Measurements from ENCODE around the gene ZIC4. TPM values are rescaled to one million over a fixed set of nuclear protein-coding genes. Genes with fewer than 3 reads are reported as not detected.

ZIC4 gene
- polyA plus RNA-seq, 1 of the 3 experiments (the other 2 are of a cell fraction): 1.3 TPM

DNA sequence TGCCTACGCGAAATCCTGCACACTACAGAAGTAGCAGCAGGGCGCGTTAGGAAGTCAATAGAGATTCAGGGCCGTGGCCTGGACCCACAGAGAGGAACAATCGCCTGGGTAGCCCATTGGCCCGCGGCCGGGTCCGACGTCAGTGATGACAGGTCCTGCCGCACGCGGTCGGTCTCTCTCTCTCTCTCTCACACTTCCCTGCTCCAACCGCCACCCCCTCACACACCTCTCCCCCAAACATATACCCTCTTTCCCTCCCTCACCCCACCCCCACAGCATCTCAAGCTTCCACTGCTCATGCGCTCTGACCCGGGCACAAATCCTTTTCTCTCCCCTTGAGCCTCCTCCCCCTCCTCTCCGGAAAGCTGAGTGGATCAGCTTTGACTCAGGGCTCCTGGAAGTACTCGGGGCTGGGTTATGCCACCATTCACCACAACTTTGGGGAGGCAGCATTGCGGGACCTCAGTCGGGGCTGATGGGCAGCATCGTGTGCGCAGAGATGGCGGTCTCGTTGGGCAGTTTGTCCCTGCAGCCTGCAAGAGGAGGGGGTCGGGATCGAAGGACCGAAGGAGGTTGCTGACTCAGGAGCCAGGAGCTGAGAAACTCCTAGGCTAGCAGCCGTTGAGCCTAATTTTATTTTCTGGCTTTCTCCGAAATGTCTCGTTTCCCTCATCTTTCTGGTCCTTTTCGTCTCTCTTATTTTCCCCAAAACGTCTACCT is 9.0 kb downstream of the ZIC4 start:
- H3K9ac ChIP-seq: no peak overlapping the region
- no peaks in the 10 kb centered on the region for H3K9me2 ChIP-seq
- H2AFZ ChIP-seq (ENCODE audit: low read depth): no peak overlapping the region
- ChIA-PET POLR2A (no interaction called here), CTCF (interaction anchor here (0.9 to 1.0 kb wide), 2 partner anchors 24 to 40 kb away, joined by 3 to 4 read pairs; no protein-coding TSS in a partner anchor)
- no peaks in the 10 kb centered on the region for H4K20me1 ChIP-seq (ENCODE audit: insufficient read depth)
- H3K9me3 ChIP-seq: no peaks in the 10 kb centered on the region
- H3K79me2 ChIP-seq (ENCODE audit: insufficient read depth): peaks cover 31% of the 10 kb centered on the region; the same call in 1 of the 2 replicates
- no peak for DNase-seq
- no peak overlapping the region for H3K4me3 ChIP-seq (ENCODE audit: low read depth in 2 of 2, low read length in 1 of 2)
- H3K4me2 ChIP-seq: no peak overlapping the region
- H3F3A ChIP-seq (replicated peaks; ENCODE audit: insufficient read depth): no peaks in the 10 kb centered on the region
- WGBS (ENCODE audit: low lambda C conversion rate): 48% methylated on average over 34 of the region's 34 CpGs
- no peak overlapping the region for H3K27ac ChIP-seq (ENCODE audit: low read depth in 2 of 2, low read length in 1 of 2)
- no peak for TF ChIP-seq GATA2 (CRISPR knock-in tag; IDR thresholded peaks at IDR 0.05)
- H3K36me3 ChIP-seq (replicated peaks in 1 of 2; ENCODE audit: control insufficient read depth in 1 of 2, insufficient read depth in 2 of 2, low read length in 1 of 2): no peaks in the 10 kb centered on the region
- H3K27me3 ChIP-seq (ENCODE audit: insufficient read depth): peaks cover 29% of the 10 kb centered on the region; the same call in 1 of the 2 replicates
- no peaks in the 10 kb centered on the region; a peak in 1 of 4 replicates for H3K4me1 ChIP-seq (ENCODE audit: control insufficient read depth in 1 of 2, insufficient read depth in 2 of 2, low read depth in 1 of 2, low read length in 1 of 2)

DNA sequence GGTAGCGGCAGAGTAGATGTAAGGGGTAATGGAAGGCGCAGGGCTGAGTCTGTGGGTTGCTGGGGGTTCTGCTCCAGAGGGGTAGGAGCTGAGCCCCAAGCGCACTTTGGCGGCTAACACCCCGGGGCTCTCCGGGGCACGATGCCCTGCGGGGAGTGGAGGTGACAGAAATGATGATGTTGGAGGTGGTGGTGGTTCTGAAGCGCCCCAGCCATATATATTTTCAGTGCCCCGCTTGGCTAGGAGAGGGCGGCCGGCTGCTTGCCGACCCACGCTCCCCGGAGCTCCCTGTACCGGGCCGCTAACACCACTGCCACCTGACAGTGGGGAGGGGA is 9.7 kb downstream of the ZIC4 start:
- Histone ChIP-seq H2AFZ (ENCODE audit: low read depth) (no peak overlapping the region), H3K9me2 (no peaks in the 10 kb centered on the region), H3K9me3 (no peaks in the 10 kb centered on the region), H3K4me2 (no peak overlapping the region), H4K20me1 (ENCODE audit: insufficient read depth) (no peaks in the 10 kb centered on the region), H3K9ac (no peak overlapping the region), H3K36me3 (replicated peaks in 1 of 2; ENCODE audit: control insufficient read depth in 1 of 2, insufficient read depth in 2 of 2, low read length in 1 of 2) (no peaks in the 10 kb centered on the region), H3K4me3 (ENCODE audit: low read depth in 2 of 2, low read length in 1 of 2) (no peak overlapping the region), H3F3A (replicated peaks; ENCODE audit: insufficient read depth) (no peaks in the 10 kb centered on the region), H3K79me2 (ENCODE audit: insufficient read depth) (peaks cover 31% of the 10 kb centered on the region; the same call in 1 of the 2 replicates), H3K27ac (ENCODE audit: low read depth in 2 of 2, low read length in 1 of 2) (no peak overlapping the region), H3K27me3 (ENCODE audit: insufficient read depth) (peaks cover 26% of the 10 kb centered on the region; the same call in 1 of the 2 replicates), H3K4me1 (ENCODE audit: control insufficient read depth in 1 of 2, insufficient read depth in 2 of 2, low read depth in 1 of 2, low read length in 1 of 2) (peaks cover 0 to 2% of the 10 kb centered on the region in 2 experiments; a peak in 1 of 4 replicates)
- DNase-seq: no peak
- CTCF ChIA-PET: no interaction called here
- POLR2A ChIA-PET: no interaction called here
- 71% methylated on average over 17 of the region's 17 CpGs for WGBS (ENCODE audit: low lambda C conversion rate)
- TF ChIP-seq TAF1 (IDR thresholded peaks at IDR 0.05; ENCODE audit: borderline replicate concordance, low read depth, low read length) (no peak), TCF12 (IDR thresholded peaks at IDR 0.05) (no peak), POLR2AphosphoS5 (IDR thresholded peaks at IDR 0.05; ENCODE audit: low read depth, low read length) (no peak), EP300 (IDR thresholded peaks at IDR 0.05; ENCODE audit: borderline replicate concordance in 1 of 2, low read depth in 1 of 2, low read length in 1 of 2) (no peak), RCOR1 (IDR thresholded peaks at IDR 0.05; ENCODE audit: low read length) (no peak), NRF1 (IDR thresholded peaks at IDR 0.05; ENCODE audit: low read depth, low read length) (no peak), EZH2phosphoT487 (IDR thresholded peaks at IDR 0.05; ENCODE audit: borderline replicate concordance, low read depth) (no peak), ELF1 (IDR thresholded peaks at IDR 0.05) (no peak)
- TF ChIP-seq, protein P1, sequence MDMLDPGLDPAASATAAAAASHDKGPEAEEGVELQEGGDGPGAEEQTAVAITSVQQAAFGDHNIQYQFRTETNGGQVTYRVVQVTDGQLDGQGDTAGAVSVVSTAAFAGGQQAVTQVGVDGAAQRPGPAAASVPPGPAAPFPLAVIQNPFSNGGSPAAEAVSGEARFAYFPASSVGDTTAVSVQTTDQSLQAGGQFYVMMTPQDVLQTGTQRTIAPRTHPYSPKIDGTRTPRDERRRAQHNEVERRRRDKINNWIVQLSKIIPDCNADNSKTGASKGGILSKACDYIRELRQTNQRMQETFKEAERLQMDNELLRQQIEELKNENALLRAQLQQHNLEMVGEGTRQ (IDR thresholded peaks at IDR 0.05; ENCODE audit: borderline replicate concordance, low read depth, low read length): no peak
- TF ChIP-seq, protein P2, sequence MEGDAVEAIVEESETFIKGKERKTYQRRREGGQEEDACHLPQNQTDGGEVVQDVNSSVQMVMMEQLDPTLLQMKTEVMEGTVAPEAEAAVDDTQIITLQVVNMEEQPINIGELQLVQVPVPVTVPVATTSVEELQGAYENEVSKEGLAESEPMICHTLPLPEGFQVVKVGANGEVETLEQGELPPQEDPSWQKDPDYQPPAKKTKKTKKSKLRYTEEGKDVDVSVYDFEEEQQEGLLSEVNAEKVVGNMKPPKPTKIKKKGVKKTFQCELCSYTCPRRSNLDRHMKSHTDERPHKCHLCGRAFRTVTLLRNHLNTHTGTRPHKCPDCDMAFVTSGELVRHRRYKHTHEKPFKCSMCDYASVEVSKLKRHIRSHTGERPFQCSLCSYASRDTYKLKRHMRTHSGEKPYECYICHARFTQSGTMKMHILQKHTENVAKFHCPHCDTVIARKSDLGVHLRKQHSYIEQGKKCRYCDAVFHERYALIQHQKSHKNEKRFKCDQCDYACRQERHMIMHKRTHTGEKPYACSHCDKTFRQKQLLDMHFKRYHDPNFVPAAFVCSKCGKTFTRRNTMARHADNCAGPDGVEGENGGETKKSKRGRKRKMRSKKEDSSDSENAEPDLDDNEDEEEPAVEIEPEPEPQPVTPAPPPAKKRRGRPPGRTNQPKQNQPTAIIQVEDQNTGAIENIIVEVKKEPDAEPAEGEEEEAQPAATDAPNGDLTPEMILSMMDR (IDR thresholded peaks at IDR 0.05): no peak
- TF ChIP-seq, protein P3, sequence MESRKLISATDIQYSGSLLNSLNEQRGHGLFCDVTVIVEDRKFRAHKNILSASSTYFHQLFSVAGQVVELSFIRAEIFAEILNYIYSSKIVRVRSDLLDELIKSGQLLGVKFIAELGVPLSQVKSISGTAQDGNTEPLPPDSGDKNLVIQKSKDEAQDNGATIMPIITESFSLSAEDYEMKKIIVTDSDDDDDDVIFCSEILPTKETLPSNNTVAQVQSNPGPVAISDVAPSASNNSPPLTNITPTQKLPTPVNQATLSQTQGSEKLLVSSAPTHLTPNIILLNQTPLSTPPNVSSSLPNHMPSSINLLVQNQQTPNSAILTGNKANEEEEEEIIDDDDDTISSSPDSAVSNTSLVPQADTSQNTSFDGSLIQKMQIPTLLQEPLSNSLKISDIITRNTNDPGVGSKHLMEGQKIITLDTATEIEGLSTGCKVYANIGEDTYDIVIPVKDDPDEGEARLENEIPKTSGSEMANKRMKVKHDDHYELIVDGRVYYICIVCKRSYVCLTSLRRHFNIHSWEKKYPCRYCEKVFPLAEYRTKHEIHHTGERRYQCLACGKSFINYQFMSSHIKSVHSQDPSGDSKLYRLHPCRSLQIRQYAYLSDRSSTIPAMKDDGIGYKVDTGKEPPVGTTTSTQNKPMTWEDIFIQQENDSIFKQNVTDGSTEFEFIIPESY (IDR thresholded peaks at IDR 0.05; ENCODE audit: borderline replicate concordance, low read depth): no peak
- TF ChIP-seq, protein P4, sequence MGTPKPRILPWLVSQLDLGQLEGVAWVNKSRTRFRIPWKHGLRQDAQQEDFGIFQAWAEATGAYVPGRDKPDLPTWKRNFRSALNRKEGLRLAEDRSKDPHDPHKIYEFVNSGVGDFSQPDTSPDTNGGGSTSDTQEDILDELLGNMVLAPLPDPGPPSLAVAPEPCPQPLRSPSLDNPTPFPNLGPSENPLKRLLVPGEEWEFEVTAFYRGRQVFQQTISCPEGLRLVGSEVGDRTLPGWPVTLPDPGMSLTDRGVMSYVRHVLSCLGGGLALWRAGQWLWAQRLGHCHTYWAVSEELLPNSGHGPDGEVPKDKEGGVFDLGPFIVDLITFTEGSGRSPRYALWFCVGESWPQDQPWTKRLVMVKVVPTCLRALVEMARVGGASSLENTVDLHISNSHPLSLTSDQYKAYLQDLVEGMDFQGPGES (IDR thresholded peaks at IDR 0.05; ENCODE audit: low read depth, low read length): no peak
